HepG2 (cell line): Measurements from ENCODE around the gene FAM111B. TPM values are rescaled to one million over a fixed set of nuclear protein-coding genes. Genes with fewer than 3 reads are reported as not detected.

Source experiments
- CREM ChIP-seq, 2 experiments: sonication (generic) in 1 of 2; formaldehyde crosslinking in 1 of 2; IDR thresholded peaks; 2 replicates each; pipeline versions ENCODE4 v1.4.0 to v1.6.1; 2016 to 2020; ENCODE audit warnings: antibody characterized with exemption in 1 of 2, mild to moderate bottlenecking in 1 of 2, missing genetic modification reagents in 1 of 2
- KLF11 ChIP-seq: IDR thresholded peaks from 2 replicates; pipeline ENCODE4 v1.6.1; 2016; ENCODE audit warnings: missing compliant biosample characterization
- MAZ ChIP-seq, 2 experiments: sonication (generic) in 1 of 2; formaldehyde crosslinking in 1 of 2; IDR thresholded peaks; 2 replicates each; pipeline versions ENCODE4 v1.5.0 to v1.6.1; 2012 to 2020; ENCODE audit warnings: low read depth in 2 of 2, mild to moderate bottlenecking in 2 of 2, borderline replicate concordance in 1 of 2, improper control_type of control experiment in 1 of 2, low read length in 1 of 2, missing genetic modification reagents in 1 of 2, moderate library complexity in 1 of 2
- MED1 ChIP-seq: sonication (generic); formaldehyde crosslinking; IDR thresholded peaks from 2 replicates; pipeline ENCODE4 v1.4.0; 2020; ENCODE audit warnings: missing genetic modification reagents
- MXI1 ChIP-seq: IDR thresholded peaks from 3 replicates; pipeline ENCODE4 v1.6.1; 2012; ENCODE audit warnings: low read depth, low read length, inconsistent platforms, borderline replicate concordance
- RFXAP ChIP-seq: sonication (generic); formaldehyde crosslinking; IDR thresholded peaks from 2 replicates; pipeline ENCODE4 v1.4.0; 2020; ENCODE audit warnings: missing genetic modification reagents, borderline replicate concordance
- SALL1 ChIP-seq: sonication (generic); formaldehyde crosslinking; IDR thresholded peaks from 2 replicates; pipeline ENCODE4 v1.8.0; 2022; ENCODE audit warnings: mild to moderate bottlenecking, missing genetic modification reagents
- ZMYM4 ChIP-seq: sonication (generic); formaldehyde crosslinking; IDR thresholded peaks from 2 replicates; pipeline ENCODE4 v1.8.1; 2023; ENCODE audit warnings: mild to moderate bottlenecking, missing genetic modification reagents
- ZNF124 ChIP-seq: sonication (generic); formaldehyde crosslinking; IDR thresholded peaks from 2 replicates; pipeline ENCODE4 v1.4.0; 2020; ENCODE audit warnings: missing genetic modification reagents
- ZNF614 ChIP-seq: IDR thresholded peaks from 2 replicates; pipeline ENCODE4 v1.6.1; 2018; ENCODE audit warnings: missing biosample characterization, missing genetic modification reagents, inconsistent platforms, borderline replicate concordance
- ZNF644 ChIP-seq: IDR thresholded peaks from 2 replicates; pipeline ENCODE4 v1.6.1; 2016; ENCODE audit warnings: low read depth
- ZNF777 ChIP-seq: sonication (generic); formaldehyde crosslinking; IDR thresholded peaks from 2 replicates; pipeline ENCODE4 v1.4.0; 2020; ENCODE audit warnings: missing genetic modification reagents
- ZNF792 ChIP-seq: IDR thresholded peaks from 2 replicates; pipeline ENCODE4 v1.6.1; 2016
- polyA plus RNA-seq, 8 experiments: library from polyadenylated mRNA; depleted of rRNA in 3 of 8; stranded (reverse) in 7 of 8; unstranded in 1 of 8; fragments of >200 nt; fragmentation: Illumina TruSeq in 4 of 8; extraction: Trizol in 4 of 8; gene quantifications; 2 replicates each; pipeline versions ENCODE4 v1.2.1 to v1.2.3, GENCODE V29; 2011 to 2016; ENCODE audit warnings: low read depth in 4 of 8, missing spikeins in 1 of 8, mixed read lengths in 1 of 8; ENCODE audit not compliant: insufficient read depth in 1 of 8
- total RNA-seq, 5 experiments: library from RNA; depleted of rRNA; stranded (reverse); fragments of >200 nt; fragmentation: Illumina TruSeq; extraction: Trizol; gene quantifications; 2 replicates each; pipeline ENCODE4 v1.2.3, GENCODE V29; 2016; ENCODE audit warnings: low read depth in 1 of 5
- TF ChIP-seq, protein P1 (sequence below): sonication (generic); formaldehyde crosslinking; IDR thresholded peaks from 2 replicates; pipeline ENCODE4 v1.8.1; 2023; ENCODE audit warnings: mild to moderate bottlenecking, missing genetic modification reagents
- TF ChIP-seq, protein P2 (sequence below): sonication (generic); formaldehyde crosslinking; conservative IDR thresholded peaks from 2 replicates; pipeline ENCODE4 v1.4.0; 2020; ENCODE audit warnings: missing genetic modification reagents
- TF ChIP-seq, protein P3 (sequence below): sonication (generic); formaldehyde crosslinking; IDR thresholded peaks from 2 replicates; pipeline ENCODE4 v1.9.0; 2021; ENCODE audit warnings: mild to moderate bottlenecking, missing genetic modification reagents

FAM111B gene
- total and polyA plus RNA-seq, 2 of the 13 experiments (the other 11 are each of a cell fraction or from before 2014, with no cell fraction given): 1.6 to 28.2 TPM

DNA sequence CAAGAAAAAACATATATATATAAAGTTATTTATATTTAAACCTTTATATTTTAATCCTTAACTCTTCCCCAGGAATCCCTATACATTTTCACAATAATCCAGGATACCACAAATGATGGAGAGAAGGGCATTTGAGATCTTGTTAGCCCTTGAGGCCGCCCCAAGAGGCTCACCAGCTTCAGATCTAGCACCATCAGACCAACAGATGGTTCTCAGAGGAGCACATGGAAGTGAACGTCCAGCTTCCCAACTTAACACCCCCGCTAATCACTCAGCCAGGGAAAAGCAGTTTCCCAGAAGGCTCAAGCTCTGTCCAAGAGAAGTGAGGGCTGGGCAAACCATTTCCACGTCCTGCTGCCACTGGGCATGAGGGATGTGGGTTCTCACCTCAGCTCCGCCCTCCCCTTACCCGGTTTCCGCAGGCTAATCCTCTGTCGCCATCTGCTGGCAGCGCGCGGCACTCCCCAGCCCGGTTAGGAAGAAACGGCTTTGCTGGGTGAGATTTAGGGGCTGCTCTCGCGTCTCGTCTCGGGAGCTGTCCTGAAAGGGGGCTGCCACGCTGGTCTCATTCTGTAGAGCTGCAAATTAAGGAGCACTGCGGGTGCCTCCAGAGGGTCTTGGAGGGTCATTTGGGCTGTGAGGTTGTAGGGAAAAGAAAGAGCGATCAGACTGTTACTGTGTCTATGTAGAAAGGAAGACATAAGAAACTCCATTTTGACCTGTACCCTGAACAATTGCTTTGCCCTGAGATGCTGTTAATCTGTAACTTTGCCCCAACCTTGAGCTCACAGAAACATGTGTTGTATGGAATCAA, 28.8 kb downstream of the FAM111B start (continued):
- TF ChIP-seq MAZ (IDR thresholded peaks at IDR 0.05; ENCODE audit: borderline replicate concordance, low read depth, low read length) (peak; percentile 69; the same call in 1 of the 2 replicates), MAZ (CRISPR knock-in tag; IDR thresholded peaks at IDR 0.05; ENCODE audit: low read depth) (peak; percentile 71), ZNF644 (no peak), MXI1 (no peak), MED1 (no peak), RFXAP (CRISPR knock-in tag) (peak; percentile 31; the same call in 1 of the 2 replicates), ZNF792 (CRISPR knock-in tag) (peak; percentile 55; the same call in 1 of the 2 replicates), CREM (IDR thresholded peaks at IDR 0.05) (no peak), CREM (CRISPR knock-in tag; IDR thresholded peaks at IDR 0.05) (no peak), ZNF777 (CRISPR knock-in tag) (no peak), ZMYM4 (CRISPR knock-in tag) (peak; percentile 77; the same call in 1 of the 2 replicates), SALL1 (CRISPR knock-in tag) (peak; percentile 44; the same call in 1 of the 2 replicates), KLF11 (CRISPR knock-in tag) (0 out of 2 replicates have a peak, but pooled peaks have one; percentile 52), ZNF124 (CRISPR knock-in tag) (peak; percentile 80; the same call in 1 of the 2 replicates), ZNF614 (peak; percentile 70; the same call in 1 of the 2 replicates)
- TF ChIP-seq, protein P1, sequence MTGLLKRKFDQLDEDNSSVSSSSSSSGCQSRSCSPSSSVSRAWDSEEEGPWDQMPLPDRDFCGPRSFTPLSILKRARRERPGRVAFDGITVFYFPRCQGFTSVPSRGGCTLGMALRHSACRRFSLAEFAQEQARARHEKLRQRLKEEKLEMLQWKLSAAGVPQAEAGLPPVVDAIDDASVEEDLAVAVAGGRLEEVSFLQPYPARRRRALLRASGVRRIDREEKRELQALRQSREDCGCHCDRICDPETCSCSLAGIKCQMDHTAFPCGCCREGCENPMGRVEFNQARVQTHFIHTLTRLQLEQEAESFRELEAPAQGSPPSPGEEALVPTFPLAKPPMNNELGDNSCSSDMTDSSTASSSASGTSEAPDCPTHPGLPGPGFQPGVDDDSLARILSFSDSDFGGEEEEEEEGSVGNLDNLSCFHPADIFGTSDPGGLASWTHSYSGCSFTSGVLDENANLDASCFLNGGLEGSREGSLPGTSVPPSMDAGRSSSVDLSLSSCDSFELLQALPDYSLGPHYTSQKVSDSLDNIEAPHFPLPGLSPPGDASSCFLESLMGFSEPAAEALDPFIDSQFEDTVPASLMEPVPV (CRISPR knock-in tag): peak; percentile 54; the same call in 1 of the 2 replicates
- TF ChIP-seq, protein P2, sequence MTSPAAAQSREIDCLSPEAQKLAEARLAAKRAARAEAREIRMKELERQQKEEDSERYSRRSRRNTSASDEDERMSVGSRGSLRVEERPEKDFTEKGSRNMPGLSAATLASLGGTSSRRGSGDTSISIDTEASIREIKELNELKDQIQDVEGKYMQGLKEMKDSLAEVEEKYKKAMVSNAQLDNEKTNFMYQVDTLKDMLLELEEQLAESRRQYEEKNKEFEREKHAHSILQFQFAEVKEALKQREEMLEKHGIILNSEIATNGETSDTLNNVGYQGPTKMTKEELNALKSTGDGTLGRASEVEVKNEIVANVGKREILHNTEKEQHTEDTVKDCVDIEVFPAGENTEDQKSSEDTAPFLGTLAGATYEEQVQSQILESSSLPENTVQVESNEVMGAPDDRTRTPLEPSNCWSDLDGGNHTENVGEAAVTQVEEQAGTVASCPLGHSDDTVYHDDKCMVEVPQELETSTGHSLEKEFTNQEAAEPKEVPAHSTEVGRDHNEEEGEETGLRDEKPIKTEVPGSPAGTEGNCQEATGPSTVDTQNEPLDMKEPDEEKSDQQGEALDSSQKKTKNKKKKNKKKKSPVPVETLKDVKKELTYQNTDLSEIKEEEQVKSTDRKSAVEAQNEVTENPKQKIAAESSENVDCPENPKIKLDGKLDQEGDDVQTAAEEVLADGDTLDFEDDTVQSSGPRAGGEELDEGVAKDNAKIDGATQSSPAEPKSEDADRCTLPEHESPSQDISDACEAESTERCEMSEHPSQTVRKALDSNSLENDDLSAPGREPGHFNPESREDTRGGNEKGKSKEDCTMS (CRISPR knock-in tag): no peak
- TF ChIP-seq, protein P3, sequence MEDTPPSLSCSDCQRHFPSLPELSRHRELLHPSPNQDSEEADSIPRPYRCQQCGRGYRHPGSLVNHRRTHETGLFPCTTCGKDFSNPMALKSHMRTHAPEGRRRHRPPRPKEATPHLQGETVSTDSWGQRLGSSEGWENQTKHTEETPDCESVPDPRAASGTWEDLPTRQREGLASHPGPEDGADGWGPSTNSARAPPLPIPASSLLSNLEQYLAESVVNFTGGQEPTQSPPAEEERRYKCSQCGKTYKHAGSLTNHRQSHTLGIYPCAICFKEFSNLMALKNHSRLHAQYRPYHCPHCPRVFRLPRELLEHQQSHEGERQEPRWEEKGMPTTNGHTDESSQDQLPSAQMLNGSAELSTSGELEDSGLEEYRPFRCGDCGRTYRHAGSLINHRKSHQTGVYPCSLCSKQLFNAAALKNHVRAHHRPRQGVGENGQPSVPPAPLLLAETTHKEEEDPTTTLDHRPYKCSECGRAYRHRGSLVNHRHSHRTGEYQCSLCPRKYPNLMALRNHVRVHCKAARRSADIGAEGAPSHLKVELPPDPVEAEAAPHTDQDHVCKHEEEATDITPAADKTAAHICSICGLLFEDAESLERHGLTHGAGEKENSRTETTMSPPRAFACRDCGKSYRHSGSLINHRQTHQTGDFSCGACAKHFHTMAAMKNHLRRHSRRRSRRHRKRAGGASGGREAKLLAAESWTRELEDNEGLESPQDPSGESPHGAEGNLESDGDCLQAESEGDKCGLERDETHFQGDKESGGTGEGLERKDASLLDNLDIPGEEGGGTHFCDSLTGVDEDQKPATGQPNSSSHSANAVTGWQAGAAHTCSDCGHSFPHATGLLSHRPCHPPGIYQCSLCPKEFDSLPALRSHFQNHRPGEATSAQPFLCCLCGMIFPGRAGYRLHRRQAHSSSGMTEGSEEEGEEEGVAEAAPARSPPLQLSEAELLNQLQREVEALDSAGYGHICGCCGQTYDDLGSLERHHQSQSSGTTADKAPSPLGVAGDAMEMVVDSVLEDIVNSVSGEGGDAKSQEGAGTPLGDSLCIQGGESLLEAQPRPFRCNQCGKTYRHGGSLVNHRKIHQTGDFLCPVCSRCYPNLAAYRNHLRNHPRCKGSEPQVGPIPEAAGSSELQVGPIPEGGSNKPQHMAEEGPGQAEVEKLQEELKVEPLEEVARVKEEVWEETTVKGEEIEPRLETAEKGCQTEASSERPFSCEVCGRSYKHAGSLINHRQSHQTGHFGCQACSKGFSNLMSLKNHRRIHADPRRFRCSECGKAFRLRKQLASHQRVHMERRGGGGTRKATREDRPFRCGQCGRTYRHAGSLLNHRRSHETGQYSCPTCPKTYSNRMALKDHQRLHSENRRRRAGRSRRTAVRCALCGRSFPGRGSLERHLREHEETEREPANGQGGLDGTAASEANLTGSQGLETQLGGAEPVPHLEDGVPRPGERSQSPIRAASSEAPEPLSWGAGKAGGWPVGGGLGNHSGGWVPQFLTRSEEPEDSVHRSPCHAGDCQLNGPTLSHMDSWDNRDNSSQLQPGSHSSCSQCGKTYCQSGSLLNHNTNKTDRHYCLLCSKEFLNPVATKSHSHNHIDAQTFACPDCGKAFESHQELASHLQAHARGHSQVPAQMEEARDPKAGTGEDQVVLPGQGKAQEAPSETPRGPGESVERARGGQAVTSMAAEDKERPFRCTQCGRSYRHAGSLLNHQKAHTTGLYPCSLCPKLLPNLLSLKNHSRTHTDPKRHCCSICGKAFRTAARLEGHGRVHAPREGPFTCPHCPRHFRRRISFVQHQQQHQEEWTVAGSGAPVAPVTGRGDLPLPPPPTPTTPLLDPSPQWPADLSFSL: no peak
